ENCODE data around the gene PTPRC.

DNA sequence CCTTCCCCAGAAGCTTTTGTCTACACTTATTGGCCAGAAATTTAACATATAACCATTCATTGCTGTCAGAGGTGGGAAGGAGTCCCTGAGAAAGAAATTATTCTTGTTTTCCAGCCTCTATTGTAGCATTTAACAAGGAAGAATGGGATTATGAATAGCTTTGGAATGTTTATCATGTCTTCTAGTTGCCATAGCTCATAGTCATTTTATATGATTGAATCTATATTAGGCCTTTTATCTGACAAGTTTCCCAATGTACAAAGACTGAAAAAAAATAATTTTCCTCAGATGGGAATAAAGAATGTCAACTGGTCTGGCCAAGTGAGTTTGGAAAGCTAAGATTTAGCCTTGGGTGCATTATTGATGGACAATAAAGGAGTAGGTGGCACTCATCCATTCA is 28.3 kb downstream of the PTPRC start:
- TF ChIP-seq, protein P1, sequence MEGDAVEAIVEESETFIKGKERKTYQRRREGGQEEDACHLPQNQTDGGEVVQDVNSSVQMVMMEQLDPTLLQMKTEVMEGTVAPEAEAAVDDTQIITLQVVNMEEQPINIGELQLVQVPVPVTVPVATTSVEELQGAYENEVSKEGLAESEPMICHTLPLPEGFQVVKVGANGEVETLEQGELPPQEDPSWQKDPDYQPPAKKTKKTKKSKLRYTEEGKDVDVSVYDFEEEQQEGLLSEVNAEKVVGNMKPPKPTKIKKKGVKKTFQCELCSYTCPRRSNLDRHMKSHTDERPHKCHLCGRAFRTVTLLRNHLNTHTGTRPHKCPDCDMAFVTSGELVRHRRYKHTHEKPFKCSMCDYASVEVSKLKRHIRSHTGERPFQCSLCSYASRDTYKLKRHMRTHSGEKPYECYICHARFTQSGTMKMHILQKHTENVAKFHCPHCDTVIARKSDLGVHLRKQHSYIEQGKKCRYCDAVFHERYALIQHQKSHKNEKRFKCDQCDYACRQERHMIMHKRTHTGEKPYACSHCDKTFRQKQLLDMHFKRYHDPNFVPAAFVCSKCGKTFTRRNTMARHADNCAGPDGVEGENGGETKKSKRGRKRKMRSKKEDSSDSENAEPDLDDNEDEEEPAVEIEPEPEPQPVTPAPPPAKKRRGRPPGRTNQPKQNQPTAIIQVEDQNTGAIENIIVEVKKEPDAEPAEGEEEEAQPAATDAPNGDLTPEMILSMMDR (IDR thresholded peaks at IDR 0.05): no peak
- TF ChIP-seq POLR2AphosphoS5 (IDR thresholded peaks at IDR 0.05) (no peak), EP300 (IDR thresholded peaks at IDR 0.05) (no peak), POLR2A (IDR thresholded peaks at IDR 0.05; ENCODE audit: low read depth) (no peak)

All from esophagus muscularis mucosa (tissue), 4 donors.